AG04450 (cell line): ENCODE measurements around the gene GTF2IRD1. TPM values are rescaled to one million over a fixed set of nuclear protein-coding genes. Genes with fewer than 3 reads are reported as not detected.
"Not testable (repeated sequence)": the region's sequence is repeated elsewhere in the genome, so short reads cannot be mapped to it uniquely, and the experiment has no call there.

Experiments
- CTCF ChIA-PET: fragments of 300-600, 350-600 bp; formaldehyde crosslinking; extraction: SDS; loops from one replicate; lab custom pipeline; 2022; ENCODE audit warnings: antibody characterized with exemption, inconsistent platforms; lab: Charles Lee
- POLR2A ChIA-PET: fragments of 350-600 bp; formaldehyde crosslinking; extraction: SDS; loops from one replicate; lab custom pipeline; 2021; ENCODE audit warnings: antibody characterized with exemption, inconsistent platforms; lab: Yijun Ruan, JAX
- DNase-seq: peaks from one replicate; pipeline ENCODE4 v3.0.0-alpha.2; 2011; ENCODE audit warnings: low read depth, low spot score
- H3K27ac ChIP-seq: one replicate; pipeline ENCODE4 v1.5.1; 2012; ENCODE audit warnings: low read depth, low read length, control low read depth
- H3K27me3 ChIP-seq: one replicate; pipeline ENCODE4 v1.6.0; 2012; ENCODE audit warnings: low read length; ENCODE audit not compliant: control insufficient read depth, insufficient read depth
- H3K4me3 ChIP-seq: 2 replicates; pipeline ENCODE4 v1.5.1; 2011; ENCODE audit warnings: mild to moderate bottlenecking, low read depth, low read length, control low read depth
- H3K9me3 ChIP-seq: 2 replicates; pipeline ENCODE4 v1.5.1; 2012; ENCODE audit warnings: low read length; ENCODE audit not compliant: control insufficient read depth, insufficient read depth
- polyA plus RNA-seq: library from polyadenylated mRNA; depleted of rRNA; stranded (reverse); fragments of >200 nt; gene quantifications from 2 replicates; pipeline ENCODE4 v1.2.3, GENCODE V29; 2011
- TF ChIP-seq, protein P1 (sequence below): IDR thresholded peaks from 2 replicates; pipeline ENCODE4 v1.5.1; 2011; ENCODE audit warnings: low read depth, low read length, control low read depth, inconsistent platforms

The GTF2IRD1 gene
- polyA plus RNA-seq, 1 experiment, result 23.5 TPM

- ChIA-PET POLR2A (no interaction called here), CTCF (no interaction called here)
- H3K27me3 ChIP-seq, result no peaks in the 10 kb centered on the region
Measured at GRCh38 chr7:74560086-74560719, 106.5 kb downstream of the GTF2IRD1 start.

GRCh38 chr7:74561898-74562613 is 108.3 kb downstream of the GTF2IRD1 start:
- ChIA-PET CTCF (interaction anchor here (0.7 kb wide), 1 partner anchor 476 kb away, joined by 3 read pairs; no protein-coding TSS in a partner anchor), POLR2A (no interaction called here)
- Histone ChIP-seq H3K4me3 (no peak overlapping the region), H3K27ac (no peak overlapping the region), H3K9me3 (no peaks in the 10 kb centered on the region), H3K27me3 (no peaks in the 10 kb centered on the region)
- TF ChIP-seq, protein P1, sequence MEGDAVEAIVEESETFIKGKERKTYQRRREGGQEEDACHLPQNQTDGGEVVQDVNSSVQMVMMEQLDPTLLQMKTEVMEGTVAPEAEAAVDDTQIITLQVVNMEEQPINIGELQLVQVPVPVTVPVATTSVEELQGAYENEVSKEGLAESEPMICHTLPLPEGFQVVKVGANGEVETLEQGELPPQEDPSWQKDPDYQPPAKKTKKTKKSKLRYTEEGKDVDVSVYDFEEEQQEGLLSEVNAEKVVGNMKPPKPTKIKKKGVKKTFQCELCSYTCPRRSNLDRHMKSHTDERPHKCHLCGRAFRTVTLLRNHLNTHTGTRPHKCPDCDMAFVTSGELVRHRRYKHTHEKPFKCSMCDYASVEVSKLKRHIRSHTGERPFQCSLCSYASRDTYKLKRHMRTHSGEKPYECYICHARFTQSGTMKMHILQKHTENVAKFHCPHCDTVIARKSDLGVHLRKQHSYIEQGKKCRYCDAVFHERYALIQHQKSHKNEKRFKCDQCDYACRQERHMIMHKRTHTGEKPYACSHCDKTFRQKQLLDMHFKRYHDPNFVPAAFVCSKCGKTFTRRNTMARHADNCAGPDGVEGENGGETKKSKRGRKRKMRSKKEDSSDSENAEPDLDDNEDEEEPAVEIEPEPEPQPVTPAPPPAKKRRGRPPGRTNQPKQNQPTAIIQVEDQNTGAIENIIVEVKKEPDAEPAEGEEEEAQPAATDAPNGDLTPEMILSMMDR, result no peak
- DNase-seq, result no peak

More at GRCh38 chr7:74560086-74560719, 106.5 kb downstream of the GTF2IRD1 start:
- TF ChIP-seq, protein P1, result no peak
- DNase-seq, result no peak
- no peak overlapping the region for H3K27ac ChIP-seq
- no peak overlapping the region for H3K4me3 ChIP-seq
- H3K9me3 ChIP-seq, result no peaks in the 10 kb centered on the region

- H3K27me3 ChIP-seq, H3K9me3 ChIP-seq, H3K4me3 ChIP-seq, DNase-seq, POLR2A ChIA-PET, H3K27ac ChIP-seq: not testable (repeated sequence)
- CTCF ChIA-PET, result interaction anchor here (3.1 kb wide), 1 partner anchor 146 kb away, joined by 28 read pairs; no protein-coding TSS in a partner anchor
Measured at GRCh38 chr7:74563639-74564038, 109.9 kb downstream of the GTF2IRD1 start.

GRCh38 chr7:74567318-74567668 is 113.6 kb downstream of the GTF2IRD1 start:
- DNase-seq, result no peak
- POLR2A ChIA-PET, result interaction anchor here (0.7 kb wide), 1 partner anchor 117 kb away, joined by 3 read pairs; no protein-coding TSS in a partner anchor

DNA sequence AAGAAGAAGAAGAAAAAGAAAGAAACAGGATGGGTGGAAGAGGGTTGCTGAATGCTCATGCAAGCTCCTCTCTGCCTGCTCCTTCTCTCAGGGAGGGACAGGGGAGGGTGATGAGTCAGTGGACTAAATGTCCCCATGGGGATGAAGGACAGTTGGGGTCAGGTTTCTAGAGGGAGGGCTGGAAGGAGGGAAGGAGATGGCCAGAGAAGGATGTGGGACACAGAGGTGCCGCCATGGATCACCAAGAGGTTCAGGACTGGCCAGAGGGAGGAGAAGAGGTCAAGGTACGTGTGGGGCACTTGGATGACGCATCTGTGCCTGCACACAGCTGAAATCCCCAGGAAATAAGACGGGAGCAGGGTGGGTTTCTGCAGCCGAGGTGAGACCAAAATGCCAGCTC is 115.0 kb downstream of the GTF2IRD1 start:
- TF ChIP-seq, protein P1, result no peak
- Histone ChIP-seq H3K27ac (no peak overlapping the region), H3K27me3 (no peaks in the 10 kb centered on the region), H3K4me3 (no peak overlapping the region), H3K9me3 (no peaks in the 10 kb centered on the region)
- ChIA-PET POLR2A (no interaction called here), CTCF (interaction anchor here (0.6 to 1.8 kb wide), 3 partner anchors 134 to 151 kb away, joined by 3 to 6 read pairs (median 3); no protein-coding TSS in a partner anchor)
- DNase-seq, result no peak

More at GRCh38 chr7:74567318-74567668, 113.6 kb downstream of the GTF2IRD1 start:
- H3K9me3 ChIP-seq, result no peaks in the 10 kb centered on the region
- no peak overlapping the region for H3K27ac ChIP-seq
- TF ChIP-seq, protein P1, result no peak
- CTCF ChIA-PET, result interaction anchor here (0.6 to 3.0 kb wide), 7 partner anchors 12 to 150 kb away, joined by 3 to 11 read pairs (median 5); no protein-coding TSS in a partner anchor
- H3K27me3 ChIP-seq, result no peaks in the 10 kb centered on the region
- H3K4me3 ChIP-seq, result no peak overlapping the region
